Umbilical cord (tissue), 2 donors: ENCODE results near the gene DDX17. TPM values are rescaled to one million over a fixed set of nuclear protein-coding genes. Genes with fewer than 3 reads are reported as not detected.

Source experiments
- DNase-seq: peaks from one replicate; pipeline ENCODE4 v3.0.0-alpha.2; 2015; ENCODE audit warnings: low spot score
- total RNA-seq: library from RNA; depleted of rRNA; stranded (reverse); fragments of >200 nt; gene quantifications from one replicate; pipeline ENCODE4 v1.2.3, GENCODE V29; 2014; ENCODE audit warnings: low replicate concordance; ENCODE audit not compliant: insufficient read depth

The DDX17 gene
- total RNA-seq = 353 TPM

DNA sequence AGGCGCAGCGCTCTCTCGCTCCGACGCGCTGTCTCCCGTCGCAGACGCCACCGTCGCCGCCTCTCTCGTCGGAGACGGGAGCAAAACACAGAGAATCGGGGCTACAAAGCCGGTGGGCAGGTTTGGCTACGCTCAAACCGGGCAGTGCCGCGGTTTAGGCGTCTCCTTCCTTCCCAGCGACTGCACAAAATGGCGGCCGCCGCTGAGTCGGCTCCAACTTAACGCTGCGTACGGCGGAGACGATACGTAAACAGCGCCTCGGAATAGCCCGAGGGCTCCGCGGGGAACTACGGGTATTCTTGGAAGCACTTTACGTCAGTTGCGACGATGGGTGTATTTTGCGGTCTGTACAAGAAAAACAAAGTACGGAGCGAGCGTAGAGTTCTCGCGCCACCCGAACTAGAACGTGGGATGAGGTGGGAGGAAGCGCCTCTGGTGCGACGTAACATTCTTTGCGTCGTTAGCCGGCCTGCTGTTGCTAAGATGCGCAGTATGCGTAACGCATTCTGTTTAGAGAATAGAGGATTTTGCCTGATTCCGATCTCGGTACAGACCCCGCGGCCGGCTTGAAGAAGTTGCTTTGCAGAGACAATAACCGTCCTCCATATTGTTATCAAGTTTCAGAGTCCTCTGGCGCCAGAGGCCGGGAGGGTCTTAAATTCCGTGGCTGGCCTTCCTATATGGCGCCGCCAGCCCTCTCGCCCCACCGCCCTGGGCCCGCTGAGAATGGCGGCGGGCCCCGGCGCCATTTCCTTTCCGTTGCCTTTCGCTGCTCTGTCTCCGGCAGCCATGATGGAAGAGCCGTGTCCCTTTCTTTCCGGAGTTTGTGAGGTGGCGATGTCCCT, at the start of gene DDX17:
Gene DDX17 (minus strand): TSS at position 194 of the 845 bp plus-strand sequence.
- DNase-seq = peak; percentile 100

DNA sequence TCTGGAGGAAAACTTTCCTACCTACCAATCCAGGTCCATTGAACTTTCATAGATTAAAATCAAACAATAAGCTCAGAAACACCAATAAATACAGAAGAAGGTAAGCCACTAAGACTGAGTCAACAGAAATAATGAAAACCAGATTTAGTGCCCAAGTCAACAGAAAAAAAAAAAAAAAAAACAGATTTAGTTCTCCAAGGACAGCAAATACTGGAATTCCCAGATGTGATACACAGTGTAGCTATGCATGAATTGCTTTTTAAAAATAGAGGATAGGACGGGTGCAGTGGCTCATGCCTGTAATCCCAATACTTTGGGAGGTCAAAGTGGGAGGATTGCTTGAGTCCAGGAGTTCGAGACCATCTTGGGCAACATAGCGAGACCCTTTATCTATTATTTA, 48.2 kb upstream of the DDX17 start:
- no peak for DNase-seq

GRCh38 chr22:38549101-38549894, 43.2 kb upstream of the DDX17 start:
- DNase-seq = no peak

- no peak for DNase-seq
These were observed 34.6 kb upstream of the DDX17 start for GRCh38 chr22:38540701-38541100.

DNA sequence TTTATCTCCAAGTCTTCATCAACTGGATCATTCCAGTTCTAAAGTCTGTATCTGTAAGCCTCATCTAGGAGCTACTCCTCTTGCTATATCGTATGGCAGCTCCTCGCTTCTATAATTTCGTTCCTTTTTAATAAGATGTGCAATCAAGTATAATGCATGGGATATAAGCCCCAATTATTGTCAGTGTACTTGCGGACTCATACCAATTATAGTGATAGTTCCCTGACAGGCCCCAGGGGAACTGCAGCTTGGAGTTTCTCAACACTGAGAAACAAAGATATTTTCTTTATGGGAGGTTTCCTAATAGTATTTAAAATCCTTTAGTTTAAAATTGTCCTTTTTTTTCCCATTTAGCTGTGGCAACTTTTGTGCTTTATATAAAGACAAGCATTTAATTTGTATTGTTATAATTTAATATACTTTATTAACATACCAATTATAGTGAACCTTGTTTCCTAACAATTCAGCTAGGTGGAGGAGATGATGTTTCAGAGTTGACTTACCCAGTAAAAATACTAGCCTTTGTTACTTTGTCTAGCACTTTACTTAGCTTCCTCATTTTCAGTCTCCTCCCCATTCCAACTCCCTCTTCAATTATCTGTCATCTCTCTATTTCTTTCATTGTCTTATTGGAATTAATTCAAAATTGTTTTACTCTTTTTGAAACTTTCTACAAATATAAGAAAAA, 25.3 kb upstream of the DDX17 start:
- DNase-seq = no peak

DNA sequence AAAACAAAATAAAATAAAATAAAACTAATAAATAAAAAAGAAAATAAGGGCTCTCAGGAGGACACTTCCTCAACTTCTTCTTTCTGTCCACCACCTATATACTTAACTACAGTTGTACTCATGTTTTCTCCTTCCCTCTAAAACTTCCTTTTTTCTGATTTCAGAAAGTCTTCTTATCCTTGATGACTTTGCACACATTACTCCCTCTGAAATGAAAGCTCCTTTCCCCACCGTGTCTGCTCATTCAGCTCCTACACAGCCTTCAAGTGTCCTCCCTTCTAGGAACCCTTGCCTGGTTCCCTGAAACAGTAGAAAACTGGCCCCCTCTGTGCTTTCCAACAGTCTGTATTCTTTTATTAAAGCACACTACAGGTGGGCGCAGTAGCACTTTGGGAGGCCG, 18.3 kb upstream of the DDX17 start:
- no peak for DNase-seq

- DNase-seq = no peak
These were observed 17.4 kb upstream of the DDX17 start for GRCh38 chr22:38523479-38523878.

- DNase-seq = no peak
These were observed 16.9 kb upstream of the DDX17 start for GRCh38 chr22:38523029-38523428.

DNA sequence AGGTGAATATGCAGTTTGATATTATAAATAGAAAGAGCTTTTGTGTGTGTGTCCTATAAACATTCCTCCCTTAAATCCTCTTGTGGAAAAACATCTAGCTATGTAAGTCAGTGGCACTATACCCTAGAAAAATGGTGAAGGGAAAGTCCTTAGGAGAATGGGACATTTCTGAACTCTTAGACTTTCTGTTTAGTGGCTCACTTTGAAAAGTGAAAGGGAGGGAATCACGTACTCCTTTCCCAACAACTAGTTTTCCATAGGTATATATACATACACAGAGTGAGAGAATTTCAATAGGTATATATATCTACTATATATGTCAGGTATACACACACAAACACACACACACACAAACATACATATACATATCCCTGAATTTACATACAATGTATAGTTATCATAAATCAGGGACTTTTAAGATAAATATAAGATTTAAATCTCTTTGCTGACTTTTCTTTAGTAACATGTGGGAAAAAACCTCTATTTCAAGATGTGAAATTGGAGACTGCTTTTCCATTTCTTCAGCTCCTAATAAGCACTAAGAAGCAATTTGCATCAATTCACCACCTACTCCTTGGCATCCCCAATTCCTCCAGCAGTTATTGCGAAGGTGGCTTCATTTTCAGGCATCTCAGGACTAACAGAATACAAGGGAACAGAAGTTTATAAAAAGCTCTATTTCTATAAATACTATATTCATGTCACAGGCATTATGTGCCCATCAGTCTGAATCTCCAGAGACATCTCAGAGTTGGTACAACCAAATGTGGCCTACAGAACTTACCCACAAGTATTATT, 13.5 kb upstream of the DDX17 start:
- no peak for DNase-seq

DNA sequence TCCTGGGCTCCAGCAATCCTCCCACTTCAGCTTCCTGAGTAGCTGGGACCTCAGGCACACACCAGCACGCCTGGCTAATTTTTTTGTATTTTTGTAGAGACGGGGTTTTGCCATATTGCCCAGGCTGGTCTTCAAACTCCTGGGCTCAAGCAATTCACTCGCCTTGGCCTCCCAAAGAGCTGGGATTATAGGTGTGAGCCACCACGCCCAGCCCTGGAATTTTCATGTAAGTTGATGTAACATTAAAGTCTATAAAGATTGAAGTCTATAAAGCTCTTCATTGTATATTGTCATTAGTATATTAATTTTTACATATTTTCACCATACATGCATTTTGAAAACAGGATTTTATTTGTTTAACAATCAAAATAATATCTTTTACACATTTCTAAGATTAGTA, 12.5 kb upstream of the DDX17 start:
- no peak for DNase-seq

GRCh38 chr22:38513063-38513462, 7.0 kb upstream of the DDX17 start:
- no peak for DNase-seq

GRCh38 chr22:38510416-38510970, 4.4 kb upstream of the DDX17 start:
- no peak for DNase-seq

DNA sequence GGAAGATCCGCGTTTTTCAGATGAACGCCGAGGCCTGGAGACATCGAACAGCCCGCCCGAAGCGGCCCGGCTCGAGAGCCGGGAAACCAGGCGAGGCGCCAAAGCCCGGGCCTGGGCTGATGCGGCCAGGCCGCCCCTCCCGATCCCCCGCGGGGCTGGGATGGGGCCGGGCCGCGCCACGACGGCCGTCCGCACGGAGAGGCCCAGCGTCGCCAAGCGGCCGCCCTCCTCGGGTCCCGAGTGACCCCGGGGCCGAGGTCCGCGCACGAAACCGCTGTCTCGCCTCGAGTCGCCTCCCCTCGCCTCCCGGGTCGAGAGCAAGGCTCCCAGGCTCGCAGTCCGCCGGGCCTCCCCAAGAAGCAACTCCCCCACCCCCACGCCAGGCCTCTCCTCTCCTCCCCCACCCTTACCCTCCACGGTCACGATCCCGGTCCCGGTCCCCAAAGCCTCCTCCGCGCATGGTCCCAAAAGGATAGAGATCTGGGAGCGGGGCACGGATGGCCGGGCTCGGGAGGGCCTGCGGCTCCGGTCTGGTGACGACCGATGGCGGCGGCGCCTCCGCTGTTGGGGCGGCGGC, 482 bp downstream of the DDX17 start:
- peak; percentile 75 for DNase-seq

DNA sequence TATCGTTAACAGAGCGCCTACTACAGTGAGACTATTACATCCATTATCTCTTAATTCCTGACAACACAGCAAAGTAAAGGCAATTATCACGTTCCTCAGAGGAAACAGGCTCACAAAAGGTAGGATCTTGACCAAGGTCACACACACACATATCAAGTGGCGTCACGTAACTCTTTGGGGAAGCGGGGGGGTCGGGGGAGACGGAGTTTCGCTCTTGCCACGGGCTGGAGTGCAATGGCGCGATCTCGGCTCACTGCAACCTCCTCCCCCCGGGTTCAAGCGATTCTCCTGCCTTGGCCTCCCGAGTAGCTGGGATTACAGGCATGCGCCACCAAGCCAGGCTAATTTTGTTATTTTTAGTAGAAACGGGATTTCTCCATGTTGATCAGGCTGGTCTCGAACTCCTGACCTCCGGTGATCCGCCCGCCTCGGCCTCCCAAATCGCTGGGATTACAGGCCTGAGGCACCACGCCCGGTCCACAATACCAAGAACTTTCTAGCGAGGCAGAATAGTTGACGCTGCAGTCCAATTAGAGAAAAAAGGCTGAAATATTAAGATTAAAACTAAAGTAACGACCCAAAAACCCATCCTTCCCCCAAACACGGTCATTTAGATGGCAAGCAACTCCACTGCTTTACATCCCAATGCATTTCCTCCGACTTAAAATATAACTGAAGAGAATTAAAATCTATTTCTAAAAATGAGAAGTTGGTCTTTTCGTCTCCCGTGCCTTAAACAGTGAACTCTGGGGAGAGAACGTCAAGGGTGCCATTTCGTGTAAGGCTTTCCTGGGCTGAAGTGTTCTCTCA, 1.2 kb downstream of the DDX17 start:
- peak; percentile 40 for DNase-seq

DNA sequence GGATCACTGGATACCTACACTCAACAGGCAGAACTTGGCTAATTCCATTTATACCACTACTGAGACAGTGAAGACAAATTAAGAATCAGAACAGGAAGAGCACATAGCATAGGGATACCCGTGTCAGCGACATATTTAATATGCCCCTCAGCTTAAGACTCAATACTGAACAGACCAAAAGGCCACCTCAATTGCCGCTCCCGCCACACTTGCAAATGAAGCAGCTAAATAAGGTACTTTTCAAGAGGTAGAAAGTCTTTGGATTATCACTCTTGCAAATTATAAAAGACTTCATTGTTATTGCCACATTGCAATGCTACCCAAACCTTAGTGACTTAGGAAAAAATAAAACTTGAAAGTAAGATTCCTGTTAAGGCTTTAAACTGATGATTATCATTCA, 3.1 kb downstream of the DDX17 start:
- DNase-seq = no peak

DNA sequence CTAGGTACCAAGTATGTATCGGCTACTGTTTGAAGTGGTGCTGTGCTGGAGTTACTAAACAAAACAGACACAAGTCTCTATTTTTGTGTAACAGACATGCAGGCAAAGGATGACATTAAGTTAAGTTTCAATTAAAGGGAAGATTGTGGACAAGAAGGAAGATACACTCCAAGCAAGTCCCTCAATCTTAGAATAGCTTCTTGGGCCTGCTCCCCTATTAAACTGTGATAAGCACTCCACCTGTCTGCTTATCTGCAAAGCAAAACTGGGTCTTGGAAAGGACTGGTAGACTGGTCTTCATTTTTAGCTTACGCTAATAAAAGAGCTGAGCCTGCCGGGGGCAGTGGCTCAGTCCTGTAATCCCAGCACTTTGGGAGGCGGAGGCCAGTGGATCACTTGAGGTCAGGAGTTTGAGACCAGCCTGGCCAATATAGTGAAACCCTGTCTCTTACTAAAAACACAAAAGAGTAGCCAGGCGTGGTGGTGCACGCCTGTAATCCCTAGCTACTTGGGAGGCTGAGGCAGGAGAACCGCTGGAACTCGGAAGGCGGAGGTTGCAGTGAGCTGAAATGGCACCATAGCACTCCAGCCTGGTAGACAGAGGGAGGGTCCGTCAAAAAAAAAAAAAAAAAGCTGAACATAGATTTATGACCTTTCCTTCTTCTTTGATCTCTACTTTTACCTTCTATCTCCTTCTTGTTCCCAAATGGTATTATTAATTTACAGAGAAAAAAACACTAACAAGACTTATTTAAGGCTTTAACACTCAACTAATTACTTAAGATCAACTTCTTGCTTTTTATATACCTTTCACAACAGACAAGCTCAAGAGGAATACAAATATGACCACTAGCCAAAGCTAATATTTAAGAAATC, 4.1 kb downstream of the DDX17 start:
- no peak for DNase-seq

DNA sequence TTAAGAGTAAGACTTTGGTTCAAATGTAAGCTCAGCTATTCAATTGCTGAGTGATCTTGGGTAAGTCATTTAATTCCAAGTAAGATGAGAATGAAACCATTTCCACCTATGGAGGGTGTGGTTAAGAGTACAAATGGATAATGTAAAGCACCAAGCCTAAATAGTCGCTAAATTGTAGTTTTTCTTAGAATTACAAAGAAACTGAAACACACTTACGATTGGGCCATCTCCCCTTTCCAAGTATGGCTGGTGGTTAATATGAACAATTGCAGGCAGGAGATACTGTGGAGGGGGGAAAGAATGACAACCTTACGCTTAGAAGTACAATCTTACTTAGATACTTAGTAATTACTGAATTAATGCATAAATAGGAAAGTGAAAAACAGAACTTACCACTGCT, 8.2 kb downstream of the DDX17 start:
- DNase-seq = no peak

GRCh38 chr22:38494939-38495338, 11.2 kb downstream of the DDX17 start:
- DNase-seq = no peak

GRCh38 chr22:38494498-38494897, 11.6 kb downstream of the DDX17 start:
- DNase-seq = no peak
